ENCODE results near the gene STK17B.

The STK17B gene

GRCh38 chr2:196170213-196170605 is 1.2 kb downstream of the STK17B start:
- Histone ChIP-seq H2BK120ac (ENCODE audit: low read depth, low read length) (no peak overlapping the region), H4K8ac (ENCODE audit: low read length) (no peak overlapping the region), H2AK5ac (ENCODE audit: low read length, severe bottlenecking) (no peak overlapping the region), H2BK15ac (ENCODE audit: low read depth, poor library complexity, severe bottlenecking) (no peak overlapping the region), H2BK12ac (ENCODE audit: low read length in 2 of 2) (no peak overlapping the region), H3K9me3 (ENCODE audit: control insufficient read depth, low read length) (no peaks in the 10 kb centered on the region), H3K79me1 (replicated peaks; ENCODE audit: low read length, poor library complexity, severe bottlenecking) (no peaks in the 10 kb centered on the region), H3K27ac (ENCODE audit: low read length, poor library complexity, severe bottlenecking) (peak overlapping the region; percentile 26), H3K4ac (ENCODE audit: low read depth in 1 of 2, low read length in 2 of 2) (no peak overlapping the region), H3K18ac (ENCODE audit: low read depth in 1 of 2, low read length in 2 of 2) (peak overlapping the region in 1 of 2 experiments; percentile 96), H3K9ac (ENCODE audit: low read length) (peak overlapping the region; percentile 93), H4K91ac (ENCODE audit: low read length) (no peak overlapping the region), H2BK5ac (ENCODE audit: low read depth, low read length, poor library complexity, severe bottlenecking) (no peak overlapping the region), H3K4me2 (ENCODE audit: low read length, poor library complexity, severe bottlenecking) (peak overlapping the region; percentile 74), H3K23ac (ENCODE audit: low read length in 2 of 2) (no peak overlapping the region), H3K14ac (ENCODE audit: low read length in 2 of 2) (no peak overlapping the region), H2AFZ (ENCODE audit: low read depth, low read length) (no peak overlapping the region), H3K4me3 (ENCODE audit: insufficient read depth in 1 of 2, low read depth in 1 of 2, low read length in 2 of 2) (peak overlapping the region in 1 of 2 experiments; percentile 88), H3K36me3 (ENCODE audit: control insufficient read depth in 1 of 2, insufficient read depth in 2 of 2, low read depth in 1 of 2, low read length in 2 of 2) (no peaks in the 10 kb centered on the region), H3K4me1 (ENCODE audit: control insufficient read depth, insufficient read depth, low read depth, low read length) (peaks cover 2% of the 10 kb centered on the region), H3K27me3 (ENCODE audit: control insufficient read depth in 1 of 2, insufficient read depth in 1 of 2, low read length in 2 of 2) (no peaks in the 10 kb centered on the region)
- 3% methylated on average over 8 of the region's 13 CpGs for WGBS
- peak; percentile 77 for DNase-seq

GRCh38 chr2:196169516-196169915 is 1.9 kb downstream of the STK17B start:
- H2BK5ac ChIP-seq (ENCODE audit: low read depth, low read length, poor library complexity, severe bottlenecking) = no peak overlapping the region
- no peak overlapping the region for H3K4me2 ChIP-seq (ENCODE audit: low read length, poor library complexity, severe bottlenecking)
- no peak overlapping the region for H3K23ac ChIP-seq (ENCODE audit: low read length in 2 of 2)
- H4K91ac ChIP-seq (ENCODE audit: low read length) = no peak overlapping the region
- H3K79me1 ChIP-seq (replicated peaks; ENCODE audit: low read length, poor library complexity, severe bottlenecking) = no peaks in the 10 kb centered on the region
- no peak overlapping the region for H3K27ac ChIP-seq (ENCODE audit: low read length, poor library complexity, severe bottlenecking)
- DNase-seq = peak; percentile 30
- no peak overlapping the region for H2AFZ ChIP-seq (ENCODE audit: low read depth, low read length)
- H2BK15ac ChIP-seq (ENCODE audit: low read depth, poor library complexity, severe bottlenecking) = no peak overlapping the region
- H2AK5ac ChIP-seq (ENCODE audit: low read length, severe bottlenecking) = no peak overlapping the region
- no peaks in the 10 kb centered on the region for H3K36me3 ChIP-seq (ENCODE audit: control insufficient read depth in 1 of 2, insufficient read depth in 2 of 2, low read depth in 1 of 2, low read length in 2 of 2)
- no peaks in the 10 kb centered on the region for H3K27me3 ChIP-seq (ENCODE audit: control insufficient read depth in 1 of 2, insufficient read depth in 1 of 2, low read length in 2 of 2)
- H3K4me1 ChIP-seq (ENCODE audit: control insufficient read depth, insufficient read depth, low read depth, low read length) = peaks cover 2% of the 10 kb centered on the region
- H2BK12ac ChIP-seq (ENCODE audit: low read length in 2 of 2) = no peak overlapping the region
- H3K9me3 ChIP-seq (ENCODE audit: control insufficient read depth, low read length) = no peaks in the 10 kb centered on the region
- H3K18ac ChIP-seq (ENCODE audit: low read depth in 1 of 2, low read length in 2 of 2) = no peak overlapping the region
- peak overlapping the region; percentile 93 for H3K9ac ChIP-seq (ENCODE audit: low read length)
- H3K14ac ChIP-seq (ENCODE audit: low read length in 2 of 2) = no peak overlapping the region
- peak overlapping the region in 1 of 2 experiments; percentile 88 for H3K4me3 ChIP-seq (ENCODE audit: insufficient read depth in 1 of 2, low read depth in 1 of 2, low read length in 2 of 2)
- no peak overlapping the region for H3K4ac ChIP-seq (ENCODE audit: low read depth in 1 of 2, low read length in 2 of 2)
- no peak overlapping the region for H2BK120ac ChIP-seq (ENCODE audit: low read depth, low read length)
- no peak overlapping the region for H4K8ac ChIP-seq (ENCODE audit: low read length)
- 28% methylated on average over 5 of the region's 5 CpGs for WGBS

DNA sequence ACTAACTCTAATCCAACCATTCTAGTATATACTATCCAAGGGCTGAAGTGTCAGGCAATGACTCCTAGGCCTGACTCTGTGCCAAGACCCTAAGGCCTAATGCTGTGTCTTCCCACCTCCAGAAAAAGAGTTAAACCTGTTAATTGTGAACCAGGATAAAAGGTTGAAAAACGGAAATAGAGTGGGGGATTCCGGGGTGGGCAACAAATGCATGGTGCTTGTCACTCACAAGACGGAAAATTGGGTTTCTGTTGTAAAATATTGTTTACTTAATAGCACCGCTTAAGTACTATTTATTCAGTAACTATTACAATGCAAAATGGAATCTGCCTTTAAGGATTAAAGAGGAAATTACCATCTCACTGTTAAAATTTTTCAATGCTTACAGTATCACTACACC is 3.2 kb downstream of the STK17B start:
- Histone ChIP-seq H4K8ac (ENCODE audit: low read length) (no peak overlapping the region), H3K9me3 (ENCODE audit: control insufficient read depth, low read length) (no peaks in the 10 kb centered on the region), H3K27ac (ENCODE audit: low read length, poor library complexity, severe bottlenecking) (peak overlapping the region; percentile 87), H2BK5ac (ENCODE audit: low read depth, low read length, poor library complexity, severe bottlenecking) (peak overlapping the region; percentile 76), H3K36me3 (ENCODE audit: control insufficient read depth in 1 of 2, insufficient read depth in 2 of 2, low read depth in 1 of 2, low read length in 2 of 2) (peaks cover 0 to under 1% of the 10 kb centered on the region in 2 experiments), H3K79me1 (replicated peaks; ENCODE audit: low read length, poor library complexity, severe bottlenecking) (no peaks in the 10 kb centered on the region), H2AFZ (ENCODE audit: low read depth, low read length) (no peak overlapping the region), H3K4me3 (ENCODE audit: insufficient read depth in 1 of 2, low read depth in 1 of 2, low read length in 2 of 2) (peak overlapping the region in 1 of 2 experiments; percentile 17), H3K4me1 (ENCODE audit: control insufficient read depth, insufficient read depth, low read depth, low read length) (peaks cover 2% of the 10 kb centered on the region), H2BK12ac (ENCODE audit: low read length in 2 of 2) (no peak overlapping the region), H3K9ac (ENCODE audit: low read length) (no peak overlapping the region), H3K27me3 (ENCODE audit: control insufficient read depth in 1 of 2, insufficient read depth in 1 of 2, low read length in 2 of 2) (no peaks in the 10 kb centered on the region), H2AK5ac (ENCODE audit: low read length, severe bottlenecking) (peak overlapping the region; percentile 80), H3K14ac (ENCODE audit: low read length in 2 of 2) (no peak overlapping the region), H3K4ac (ENCODE audit: low read depth in 1 of 2, low read length in 2 of 2) (no peak overlapping the region), H3K18ac (ENCODE audit: low read depth in 1 of 2, low read length in 2 of 2) (peak overlapping the region in 1 of 2 experiments; percentile 55), H3K23ac (ENCODE audit: low read length in 2 of 2) (no peak overlapping the region), H4K91ac (ENCODE audit: low read length) (no peak overlapping the region), H2BK120ac (ENCODE audit: low read depth, low read length) (no peak overlapping the region), H3K4me2 (ENCODE audit: low read length, poor library complexity, severe bottlenecking) (peak overlapping the region; percentile 68), H2BK15ac (ENCODE audit: low read depth, poor library complexity, severe bottlenecking) (no peak overlapping the region)
- no CpG with 5 or more reads among the region's 4 CpGs for WGBS
- DNase-seq = peak; percentile 70

DNA sequence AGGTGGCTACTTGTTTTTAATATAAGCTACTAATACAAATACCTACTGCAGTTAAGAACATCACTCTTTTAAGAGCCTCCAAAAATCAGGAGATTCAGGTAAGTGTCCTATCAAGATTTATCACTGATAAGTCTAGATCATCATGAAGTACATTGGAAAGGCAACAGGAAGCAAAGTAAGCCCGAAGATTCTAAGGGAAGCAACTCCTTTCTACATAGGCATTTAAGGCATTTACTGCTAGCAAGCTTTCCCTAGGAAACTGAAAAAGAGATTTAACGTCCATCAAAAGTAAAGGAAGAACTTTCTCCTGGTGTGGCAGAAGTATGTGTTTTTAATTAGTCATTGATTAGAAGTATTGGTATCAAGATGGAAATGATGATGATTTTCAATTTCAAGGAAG is 3.7 kb downstream of the STK17B start:
- Histone ChIP-seq H2BK120ac (ENCODE audit: low read depth, low read length) (no peak overlapping the region), H3K9ac (ENCODE audit: low read length) (no peak overlapping the region), H3K27me3 (ENCODE audit: control insufficient read depth in 1 of 2, insufficient read depth in 1 of 2, low read length in 2 of 2) (no peaks in the 10 kb centered on the region), H3K36me3 (ENCODE audit: control insufficient read depth in 1 of 2, insufficient read depth in 2 of 2, low read depth in 1 of 2, low read length in 2 of 2) (peaks cover 2 to 5% of the 10 kb centered on the region in 2 experiments), H3K79me1 (replicated peaks; ENCODE audit: low read length, poor library complexity, severe bottlenecking) (no peaks in the 10 kb centered on the region), H2BK5ac (ENCODE audit: low read depth, low read length, poor library complexity, severe bottlenecking) (no peak overlapping the region), H3K4me3 (ENCODE audit: insufficient read depth in 1 of 2, low read depth in 1 of 2, low read length in 2 of 2) (no peak overlapping the region), H2BK15ac (ENCODE audit: low read depth, poor library complexity, severe bottlenecking) (no peak overlapping the region), H4K8ac (ENCODE audit: low read length) (no peak overlapping the region), H3K4ac (ENCODE audit: low read depth in 1 of 2, low read length in 2 of 2) (no peak overlapping the region), H2AFZ (ENCODE audit: low read depth, low read length) (no peak overlapping the region), H3K14ac (ENCODE audit: low read length in 2 of 2) (no peak overlapping the region), H4K91ac (ENCODE audit: low read length) (no peak overlapping the region), H3K18ac (ENCODE audit: low read depth in 1 of 2, low read length in 2 of 2) (no peak overlapping the region), H3K27ac (ENCODE audit: low read length, poor library complexity, severe bottlenecking) (peak overlapping the region; percentile 46), H2AK5ac (ENCODE audit: low read length, severe bottlenecking) (no peak overlapping the region), H3K4me1 (ENCODE audit: control insufficient read depth, insufficient read depth, low read depth, low read length) (peaks cover 2% of the 10 kb centered on the region), H3K4me2 (ENCODE audit: low read length, poor library complexity, severe bottlenecking) (no peak overlapping the region), H2BK12ac (ENCODE audit: low read length in 2 of 2) (no peak overlapping the region), H3K23ac (ENCODE audit: low read length in 2 of 2) (no peak overlapping the region), H3K9me3 (ENCODE audit: control insufficient read depth, low read length) (no peaks in the 10 kb centered on the region)
- peak; percentile 29 for DNase-seq
- 20% methylated on average over 1 of the region's 2 CpGs for WGBS

Measured in mesenchymal stem cell (in vitro differentiated cells and primary cell).